Duodenal mucosa (tissue), 2 donors: Measurements from ENCODE around the gene CWC27.

ENCODE experiments used
- H3K27ac ChIP-seq: one replicate; pipeline ENCODE4 v1.7.0; 2013; ENCODE audit warnings: low read depth, low read length
- H3K27me3 ChIP-seq, 2 donors: one replicate each; pipeline ENCODE4 v1.7.0; 2013; ENCODE audit warnings: low read length in 2 of 2, control low read depth in 1 of 2; ENCODE audit not compliant: insufficient read depth in 2 of 2, control insufficient read depth in 1 of 2
- H3K36me3 ChIP-seq, 2 donors: one replicate each; pipeline ENCODE4 v1.7.0; 2013; ENCODE audit warnings: low read length in 2 of 2, control low read depth in 1 of 2; ENCODE audit not compliant: insufficient read depth in 2 of 2, control insufficient read depth in 1 of 2
- H3K4me1 ChIP-seq, 2 donors: one replicate each; pipeline ENCODE4 v1.7.0; 2013; ENCODE audit warnings: low read length in 2 of 2, control low read depth in 1 of 2; ENCODE audit not compliant: insufficient read depth in 2 of 2, control insufficient read depth in 1 of 2
- H3K4me3 ChIP-seq, 2 donors: one replicate each; pipeline ENCODE4 v1.7.0; 2013; ENCODE audit warnings: low read length in 2 of 2, low read depth in 1 of 2
- H3K9ac ChIP-seq, 2 donors: one replicate each; pipeline ENCODE4 v1.7.0; 2013; ENCODE audit warnings: low read length in 2 of 2, low read depth in 1 of 2
- H3K9me3 ChIP-seq, 2 donors: one replicate each; pipeline ENCODE4 v1.7.0; 2013; ENCODE audit warnings: low read length in 2 of 2, control low read depth in 1 of 2; ENCODE audit not compliant: control insufficient read depth in 1 of 2

CWC27 gene

DNA sequence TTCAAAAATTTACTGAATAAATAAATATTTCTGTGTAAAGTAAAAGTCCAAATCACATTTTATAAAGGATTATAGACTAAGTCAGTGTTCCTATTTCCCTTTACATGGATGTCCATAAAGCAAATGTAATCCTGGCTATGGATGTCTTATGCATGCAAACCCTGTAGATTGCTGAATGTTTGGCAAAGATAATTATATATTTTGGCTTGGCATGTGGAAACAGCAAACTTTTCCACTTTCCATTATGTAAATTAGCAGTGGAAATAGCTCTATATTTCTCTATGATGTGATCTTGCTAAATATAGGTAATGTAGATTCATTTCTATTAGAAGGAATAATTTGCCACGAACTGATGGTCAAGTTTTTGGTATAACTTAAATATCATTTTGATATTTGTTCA is 66.5 kb downstream of the CWC27 start:
- Histone ChIP-seq H3K4me1 (no peaks in the 10 kb centered on the region), H3K27me3 (no peaks in the 10 kb centered on the region), H3K4me3 (no peak overlapping the region), H3K27ac (no peak overlapping the region), H3K36me3 (no peaks in the 10 kb centered on the region), H3K9me3 (no peaks in the 10 kb centered on the region), H3K9ac (no peak overlapping the region)

DNA sequence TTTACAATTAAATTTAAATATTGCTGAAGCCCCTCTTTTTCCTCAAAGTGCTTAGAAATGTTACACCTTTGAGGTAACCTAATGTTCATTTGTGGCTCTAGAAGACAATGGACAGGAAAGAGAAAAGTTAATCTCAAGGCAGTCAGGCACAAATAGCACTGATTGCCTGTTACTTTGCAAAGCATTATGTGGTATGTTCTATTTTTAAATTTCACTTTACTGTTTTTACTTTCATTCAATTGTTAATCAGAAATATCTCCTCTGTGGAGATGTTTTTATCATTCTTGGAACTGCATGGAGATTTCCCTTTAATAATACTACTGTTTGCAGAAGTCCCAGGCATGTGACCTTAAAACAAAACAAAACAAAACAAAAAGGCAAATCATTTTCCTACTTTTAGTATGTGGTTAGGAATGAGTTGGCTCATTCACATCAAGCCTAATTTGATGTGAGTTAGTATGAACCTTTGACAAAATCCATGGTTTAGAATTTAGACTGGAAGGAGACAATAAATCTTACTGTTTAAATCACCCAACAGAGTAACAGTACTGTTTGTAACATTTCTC is 67.5 kb downstream of the CWC27 start:
- no peak overlapping the region for H3K9ac ChIP-seq
- H3K27me3 ChIP-seq = no peaks in the 10 kb centered on the region
- H3K4me1 ChIP-seq = no peaks in the 10 kb centered on the region
- H3K27ac ChIP-seq = no peak overlapping the region
- no peaks in the 10 kb centered on the region for H3K9me3 ChIP-seq
- peaks cover 0 to 4% of the 10 kb centered on the region in 2 donors for H3K36me3 ChIP-seq
- no peak overlapping the region for H3K4me3 ChIP-seq

DNA sequence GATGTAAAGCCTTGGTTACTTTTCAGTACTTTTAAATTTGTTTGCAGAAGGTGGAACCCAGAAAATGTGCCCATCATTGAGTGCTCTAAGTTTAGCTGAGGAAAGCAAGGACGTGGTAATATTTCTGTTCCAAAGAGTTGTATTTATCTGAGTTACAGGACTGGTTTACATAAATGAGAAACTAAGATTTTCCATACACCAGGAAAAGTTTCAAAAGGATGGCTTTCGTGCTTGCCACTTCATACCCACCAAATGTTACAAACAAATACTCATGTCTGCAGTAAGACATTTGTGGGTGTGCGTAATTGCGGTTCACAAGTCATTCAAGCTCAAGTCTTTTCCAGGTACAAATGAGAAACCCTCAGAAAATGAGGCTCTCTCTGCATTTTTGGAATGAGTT is 68.1 kb downstream of the CWC27 start:
- Histone ChIP-seq H3K4me3 (no peak overlapping the region), H3K4me1 (no peaks in the 10 kb centered on the region), H3K9me3 (no peaks in the 10 kb centered on the region), H3K36me3 (peaks cover 0 to 5% of the 10 kb centered on the region in 2 donors), H3K27ac (no peak overlapping the region), H3K27me3 (no peaks in the 10 kb centered on the region), H3K9ac (no peak overlapping the region)

DNA sequence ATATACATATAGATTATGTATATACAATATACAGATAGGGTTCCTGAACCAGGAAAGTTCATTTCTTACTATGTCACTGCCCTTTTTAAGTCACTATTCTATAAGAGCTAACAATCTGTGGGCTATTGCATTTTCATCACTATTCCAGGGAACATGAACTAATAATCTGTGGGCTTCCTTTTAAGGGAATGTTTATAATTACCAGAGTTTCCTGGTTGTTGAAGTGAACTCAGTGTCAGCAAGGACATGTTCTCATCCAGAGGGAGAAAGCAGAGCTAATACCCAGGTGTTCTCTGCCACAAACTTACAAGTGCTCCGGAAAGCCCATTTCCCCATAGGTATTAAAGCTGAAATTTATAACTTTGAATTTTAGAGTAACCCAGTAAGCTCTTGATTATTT is 69.6 kb downstream of the CWC27 start:
- H3K27ac ChIP-seq = no peak overlapping the region
- H3K4me3 ChIP-seq = no peak overlapping the region
- no peak overlapping the region for H3K9ac ChIP-seq
- no peaks in the 10 kb centered on the region for H3K4me1 ChIP-seq
- no peaks in the 10 kb centered on the region for H3K27me3 ChIP-seq
- peaks cover 0 to 5% of the 10 kb centered on the region in 2 donors for H3K36me3 ChIP-seq
- H3K9me3 ChIP-seq = no peaks in the 10 kb centered on the region

DNA sequence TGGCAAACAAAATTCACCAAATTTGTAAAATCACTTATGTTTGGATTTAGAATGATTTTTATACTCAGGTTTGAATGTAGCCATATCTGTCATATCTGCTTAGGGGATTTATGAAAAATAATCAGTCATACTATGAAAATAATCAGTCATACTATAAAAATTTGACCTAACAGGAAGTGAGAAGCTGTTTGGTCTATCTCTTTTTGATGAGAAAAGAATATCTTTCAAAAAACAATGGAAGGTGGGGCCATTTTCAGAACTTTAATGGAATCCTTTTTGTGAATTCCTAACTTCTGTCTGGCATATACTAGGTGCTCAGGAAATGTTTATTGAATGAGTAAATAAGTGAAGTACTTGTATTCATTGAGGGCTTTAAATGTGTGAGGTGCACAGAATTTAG is 70.1 kb downstream of the CWC27 start:
- no peak overlapping the region for H3K9ac ChIP-seq
- peaks cover 0 to 5% of the 10 kb centered on the region in 2 donors for H3K36me3 ChIP-seq
- no peak overlapping the region for H3K27ac ChIP-seq
- H3K9me3 ChIP-seq = no peaks in the 10 kb centered on the region
- no peak overlapping the region for H3K4me3 ChIP-seq
- no peaks in the 10 kb centered on the region for H3K27me3 ChIP-seq
- H3K4me1 ChIP-seq = no peaks in the 10 kb centered on the region

DNA sequence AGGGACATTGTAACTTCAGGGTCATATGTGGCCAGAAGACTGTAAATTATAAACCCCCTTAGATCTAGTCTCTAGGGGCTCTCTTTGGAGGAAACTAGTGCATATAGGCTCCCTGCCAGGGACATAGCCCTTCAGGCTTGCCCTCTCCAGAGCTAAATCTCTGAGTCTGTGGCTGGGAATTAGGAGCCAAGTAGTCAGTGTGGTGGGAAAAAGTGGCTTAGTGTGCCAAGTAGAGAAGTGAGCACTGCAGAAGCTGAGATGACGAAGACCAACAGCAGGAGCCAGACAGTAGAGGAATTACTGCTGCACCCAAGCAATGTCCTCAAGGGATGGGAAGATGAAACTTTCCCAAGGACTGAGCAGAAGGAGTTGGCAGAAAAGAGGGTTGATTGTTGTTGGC is 71.2 kb downstream of the CWC27 start:
- no peak overlapping the region for H3K4me3 ChIP-seq
- peaks cover 1 to 3% of the 10 kb centered on the region in 2 donors for H3K9me3 ChIP-seq
- no peaks in the 10 kb centered on the region for H3K27me3 ChIP-seq
- no peaks in the 10 kb centered on the region for H3K4me1 ChIP-seq
- H3K36me3 ChIP-seq = peaks cover 4 to 7% of the 10 kb centered on the region in 2 donors
- H3K9ac ChIP-seq = no peak overlapping the region
- H3K27ac ChIP-seq = no peak overlapping the region

DNA sequence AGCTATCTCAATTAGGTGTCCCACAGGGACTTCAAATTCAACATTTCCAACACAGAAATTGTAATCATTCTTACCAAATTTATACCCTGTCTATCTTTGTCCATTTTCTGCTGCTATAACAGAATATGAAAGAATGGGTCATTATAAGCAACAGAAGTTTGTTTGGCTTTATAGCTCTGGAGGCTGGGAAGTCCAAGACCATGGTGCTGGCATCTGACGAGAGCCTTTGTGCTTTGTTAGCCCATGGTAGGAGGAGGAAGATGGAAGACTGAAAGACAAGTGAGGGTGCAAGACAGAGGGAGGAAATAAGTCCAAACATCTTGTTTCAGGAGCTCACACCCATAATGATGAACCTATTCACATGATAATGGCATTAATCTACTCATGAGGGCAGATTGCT is 72.2 kb downstream of the CWC27 start:
- Histone ChIP-seq H3K4me3 (no peak overlapping the region), H3K9ac (no peak overlapping the region), H3K4me1 (no peaks in the 10 kb centered on the region), H3K27me3 (no peaks in the 10 kb centered on the region), H3K36me3 (peaks cover 7 to 8% of the 10 kb centered on the region in 2 donors), H3K27ac (no peak overlapping the region), H3K9me3 (peaks cover 11 to 13% of the 10 kb centered on the region in 2 donors)

DNA sequence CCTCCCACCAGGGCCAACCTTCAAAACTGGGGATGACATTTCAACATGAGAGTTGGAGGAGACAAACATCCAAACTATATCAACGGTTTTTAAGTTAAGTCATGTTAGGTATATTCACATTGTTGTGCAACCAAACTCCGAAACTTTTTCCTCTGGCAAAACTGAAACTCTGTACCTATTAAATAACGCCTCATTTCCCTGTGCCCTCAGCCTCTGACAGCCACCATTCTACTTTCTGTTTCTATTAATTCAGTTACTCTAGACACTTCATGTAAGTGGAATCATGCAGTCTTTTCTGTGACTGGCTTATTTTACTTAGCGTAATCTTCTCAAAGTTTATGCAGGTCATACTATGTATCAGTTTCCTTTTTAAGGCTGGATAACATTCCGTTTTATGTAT is 85.0 kb downstream of the CWC27 start:
- no peaks in the 10 kb centered on the region for H3K4me1 ChIP-seq
- no peak overlapping the region for H3K4me3 ChIP-seq
- H3K27me3 ChIP-seq = no peaks in the 10 kb centered on the region
- H3K36me3 ChIP-seq = no peaks in the 10 kb centered on the region
- no peak overlapping the region for H3K9ac ChIP-seq
- no peaks in the 10 kb centered on the region for H3K9me3 ChIP-seq
- H3K27ac ChIP-seq = no peak overlapping the region

DNA sequence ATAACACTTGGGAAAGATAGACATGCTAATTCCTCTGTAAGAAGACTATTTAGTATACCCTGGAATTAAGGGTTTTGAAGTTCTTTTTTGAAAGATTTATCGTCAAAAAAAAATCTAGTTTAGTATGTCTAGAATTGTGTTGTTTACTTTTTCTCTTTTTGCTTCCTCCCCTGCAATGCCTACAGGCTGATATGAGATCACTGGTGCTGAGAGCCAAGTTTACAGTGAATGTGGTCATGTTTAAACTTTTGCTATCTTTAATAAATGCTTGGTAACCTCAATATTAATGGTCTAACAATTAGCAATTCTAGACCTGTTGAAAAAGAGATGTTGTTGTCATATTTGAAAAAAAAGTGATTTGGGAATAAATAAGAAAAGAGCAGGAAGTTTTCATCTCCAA is 86.1 kb downstream of the CWC27 start:
- no peak overlapping the region for H3K9ac ChIP-seq
- H3K27ac ChIP-seq = no peak overlapping the region
- no peaks in the 10 kb centered on the region for H3K27me3 ChIP-seq
- H3K4me3 ChIP-seq = no peak overlapping the region
- no peaks in the 10 kb centered on the region for H3K9me3 ChIP-seq
- H3K4me1 ChIP-seq = no peaks in the 10 kb centered on the region
- no peaks in the 10 kb centered on the region for H3K36me3 ChIP-seq

DNA sequence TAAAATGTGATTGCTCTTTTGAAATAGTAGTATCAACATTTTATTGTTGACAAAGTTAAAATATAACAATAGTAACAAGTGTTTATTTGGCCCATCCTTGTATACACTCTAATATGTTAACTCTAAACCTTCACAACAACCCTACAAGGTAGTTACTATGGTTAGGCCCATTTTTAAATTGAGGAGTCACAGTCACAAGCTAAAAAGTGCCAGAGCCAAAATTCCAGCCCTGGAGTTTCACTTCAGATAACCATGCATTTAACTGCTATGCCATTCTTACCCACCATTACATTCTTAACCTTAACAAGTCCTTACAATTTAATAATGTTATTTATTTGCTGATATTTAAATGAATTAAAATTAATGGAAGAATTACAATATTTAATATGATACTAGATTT is 91.2 kb downstream of the CWC27 start:
- Histone ChIP-seq H3K4me1 (no peaks in the 10 kb centered on the region), H3K27ac (no peak overlapping the region)

DNA sequence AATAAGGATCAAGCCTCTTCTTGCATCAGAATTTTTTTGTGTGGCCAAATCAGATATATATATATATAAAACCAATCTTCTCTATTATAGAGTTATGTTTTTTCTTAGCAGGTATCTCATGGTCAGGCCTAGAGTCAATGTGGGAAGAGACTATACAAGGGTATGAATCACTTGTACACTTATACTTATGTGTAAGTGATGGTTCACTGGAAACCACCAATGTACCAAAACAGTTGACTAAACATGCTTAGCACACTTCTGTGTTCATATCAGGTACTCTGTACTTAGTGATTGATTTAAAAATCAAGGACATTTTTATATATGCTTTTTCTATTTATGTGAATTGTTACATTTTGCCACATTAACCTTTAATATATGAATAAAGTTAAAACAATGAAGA is 92.6 kb downstream of the CWC27 start:
- Histone ChIP-seq H3K27me3 (no peaks in the 10 kb centered on the region), H3K36me3 (no peaks in the 10 kb centered on the region), H3K9ac (no peak overlapping the region), H3K4me3 (no peak overlapping the region), H3K4me1 (no peaks in the 10 kb centered on the region), H3K9me3 (no peaks in the 10 kb centered on the region), H3K27ac (no peak overlapping the region)

More for the DNA sequence above, 91.2 kb downstream of the CWC27 start:
- Histone ChIP-seq H3K27me3 (no peaks in the 10 kb centered on the region), H3K4me3 (no peak overlapping the region), H3K9me3 (no peaks in the 10 kb centered on the region), H3K36me3 (no peaks in the 10 kb centered on the region), H3K9ac (no peak overlapping the region)
